ENCODE data around the gene SRA1.

Gene SRA1

GRCh38 chr5:140544986-140545385 lies 12.3 kb downstream of the SRA1 start:
- TF ChIP-seq CTCF (IDR thresholded peaks at IDR 0.05; ENCODE audit: low read depth, low read length) = no peak
- no peak overlapping the region for H3K4me3 ChIP-seq (ENCODE audit: low read depth, low read length)

- TF ChIP-seq CTCF (IDR thresholded peaks at IDR 0.05; ENCODE audit: low read depth, low read length) = no peak
Measured at GRCh38 chr5:140542972-140543371, 14.3 kb downstream of the SRA1 start.

GRCh38 chr5:140540227-140540626 lies 17.0 kb downstream of the SRA1 start:
- no peak overlapping the region for H3K4me3 ChIP-seq (ENCODE audit: low read depth, low read length)
- TF ChIP-seq CTCF (IDR thresholded peaks at IDR 0.05; ENCODE audit: low read depth, low read length) = no peak

More at GRCh38 chr5:140542972-140543371, 14.3 kb downstream of the SRA1 start:
- H3K4me3 ChIP-seq (ENCODE audit: low read depth, low read length) = no peak overlapping the region

GRCh38 chr5:140524003-140524402 lies 33.3 kb downstream of the SRA1 start:
- no peak for TF ChIP-seq CTCF (IDR thresholded peaks at IDR 0.05; ENCODE audit: low read depth, low read length)
- H3K4me3 ChIP-seq (ENCODE audit: low read depth, low read length) = no peak overlapping the region

GRCh38 chr5:140513124-140513523 lies 44.1 kb downstream of the SRA1 start:
- no peak for TF ChIP-seq CTCF (IDR thresholded peaks at IDR 0.05; ENCODE audit: low read depth, low read length)
- H3K4me3 ChIP-seq (ENCODE audit: low read depth, low read length) = no peak overlapping the region

- no peak overlapping the region for H3K4me3 ChIP-seq (ENCODE audit: low read depth, low read length)
- TF ChIP-seq CTCF (IDR thresholded peaks at IDR 0.05; ENCODE audit: low read depth, low read length) = no peak
Measured at GRCh38 chr5:140509898-140510297, 47.4 kb downstream of the SRA1 start.

- no peak overlapping the region for H3K4me3 ChIP-seq (ENCODE audit: low read depth, low read length)
- no peak for TF ChIP-seq CTCF (IDR thresholded peaks at IDR 0.05; ENCODE audit: low read depth, low read length)
Measured at GRCh38 chr5:140502834-140503233, 54.4 kb downstream of the SRA1 start.
